Chondrocyte (in vitro differentiated cells): Measurements from ENCODE around the gene TF. TPM values are rescaled to one million over a fixed set of nuclear protein-coding genes. Genes with fewer than 3 reads are reported as not detected.

Experiments used
- DNase-seq: peaks from one replicate; pipeline ENCODE4 v3.0.0; 2021; ENCODE audit warnings: mixed read lengths, low spot score
- H3K27ac Mint-ChIP-seq: one replicate; pipeline ENCODE4 v1.8.0; 2021; ENCODE audit warnings: mild to moderate bottlenecking, moderate library complexity, mixed read lengths; ENCODE audit not compliant: unreplicated experiment
- H3K27me3 Mint-ChIP-seq: 2 replicates; pipeline ENCODE4 v1.8.0; 2021; ENCODE audit warnings: low read depth, mixed read lengths
- H3K36me3 Mint-ChIP-seq: 2 replicates; pipeline ENCODE4 v1.8.0; 2021; ENCODE audit warnings: low read depth, mixed read lengths
- H3K4me1 Mint-ChIP-seq: 2 replicates; pipeline ENCODE4 v1.8.0; 2021; ENCODE audit warnings: low read depth, mild to moderate bottlenecking, mixed read lengths
- H3K4me3 Mint-ChIP-seq: one replicate; pipeline ENCODE4 v1.8.0; 2021; ENCODE audit warnings: mild to moderate bottlenecking, moderate library complexity, mixed read lengths; ENCODE audit not compliant: unreplicated experiment
- H3K9me3 Mint-ChIP-seq: 2 replicates; pipeline ENCODE4 v1.8.0; 2021; ENCODE audit warnings: low read depth, mixed read lengths
- CTCF ChIP-seq: fragments of 200-600 bp; sonication (generic); IDR thresholded peaks from 2 replicates; pipeline ENCODE4 v1.5.0; 2021; ENCODE audit warnings: antibody characterized with exemption, mild to moderate bottlenecking, moderate library complexity
- total RNA-seq: library from RNA; stranded (reverse); gene quantifications from 3 replicates; pipeline ENCODE4 v1.2.1, GENCODE V29; 2021

The TF gene
- total RNA-seq, 1 donor from 2014 or later, result 1.2 TPM

- Mint-ChIP-seq H3K36me3 (peaks cover 9% of the 10 kb centered on the region), H3K4me1 (peaks cover 25% of the 10 kb centered on the region), H3K27ac (no peak overlapping the region)
Observed at GRCh38 chr3:133804896-133805295, 58.7 kb downstream of the TF start.

DNA sequence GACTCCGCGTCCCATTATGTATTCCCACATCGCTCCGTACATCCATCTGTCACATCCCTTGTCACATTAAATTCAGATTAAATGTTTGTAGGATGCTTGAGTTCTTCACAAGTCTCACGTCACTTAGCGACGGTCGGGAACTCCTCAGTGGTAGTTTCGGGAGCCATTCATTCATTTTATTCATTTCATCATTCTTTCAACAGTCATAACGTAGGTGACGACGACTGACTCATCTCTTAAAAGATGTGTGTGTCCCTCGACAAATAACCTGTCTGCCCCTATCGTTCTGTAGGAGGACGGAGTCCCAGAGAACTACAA lies 59.1 kb downstream of the TF start:
- Mint-ChIP-seq H3K4me1 (peaks cover 25% of the 10 kb centered on the region), H3K27ac (peak overlapping the region; percentile 92), H3K36me3 (peaks cover 11% of the 10 kb centered on the region), H3K9me3 (no peaks in the 10 kb centered on the region), H3K4me3 (peak overlapping the region; percentile 86), H3K27me3 (peaks cover 15% of the 10 kb centered on the region)
- no peak for DNase-seq
- TF ChIP-seq CTCF, result peak; percentile 2

More at GRCh38 chr3:133804896-133805295, 58.7 kb downstream of the TF start:
- no peak for TF ChIP-seq CTCF
- Mint-ChIP-seq H3K4me3 (peak overlapping the region; percentile 86), H3K27me3 (peaks cover 19% of the 10 kb centered on the region), H3K9me3 (no peaks in the 10 kb centered on the region)
- no peak for DNase-seq

GRCh38 chr3:133805702-133806475 lies 59.7 kb downstream of the TF start, which contains the start of gene SRPRB:
Gene SRPRB, plus strand, starts transcription at chr3:133805815. Its CDS starts 34 bp downstream, at chr3:133805849.
- peak within 1 kb of the TSS; percentile 86 for H3K4me3 Mint-ChIP-seq
- H3K4me1 Mint-ChIP-seq, result peaks cover 25% of the 10 kb centered on the region
- H3K27me3 Mint-ChIP-seq, result peaks cover 13% of the 10 kb centered on the region
- H3K9me3 Mint-ChIP-seq, result no peaks in the 10 kb centered on the region
- DNase-seq, result peak; percentile 98
- no peak for TF ChIP-seq CTCF
- peaks cover 11% of the 10 kb centered on the region for H3K36me3 Mint-ChIP-seq
- H3K27ac Mint-ChIP-seq, result peak within 1 kb of the TSS; percentile 92

DNA sequence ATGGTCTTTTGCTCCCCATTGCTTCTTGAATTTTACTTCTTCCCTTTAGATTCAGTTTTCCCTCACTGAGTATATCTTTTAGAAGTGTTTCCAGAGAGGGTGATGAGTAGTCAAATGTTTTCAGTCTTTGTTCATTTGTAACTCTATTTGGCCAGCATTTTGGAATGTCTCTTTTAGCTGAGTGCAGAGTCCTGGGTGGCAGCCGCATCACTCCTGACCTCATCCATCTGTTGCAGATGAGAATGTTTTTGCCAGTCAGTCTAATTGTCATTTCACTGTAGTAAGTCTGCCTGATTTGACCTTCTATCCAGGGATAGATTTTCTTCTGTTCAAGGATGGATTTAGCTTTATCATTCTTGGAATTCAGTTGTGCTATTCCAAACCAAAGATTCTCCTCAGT lies 66.7 kb downstream of the TF start:
- H3K36me3 Mint-ChIP-seq, result peaks cover 29% of the 10 kb centered on the region
- no peak for DNase-seq

GRCh38 chr3:133815386-133815785 lies 69.2 kb downstream of the TF start:
- Mint-ChIP-seq H3K9me3 (no peaks in the 10 kb centered on the region), H3K27me3 (no peaks in the 10 kb centered on the region), H3K4me1 (no peaks in the 10 kb centered on the region), H3K27ac (no peak overlapping the region), H3K4me3 (no peak overlapping the region), H3K36me3 (peaks cover 25% of the 10 kb centered on the region)
- TF ChIP-seq CTCF, result no peak
- no peak for DNase-seq

More for the DNA sequence above, 66.7 kb downstream of the TF start:
- Mint-ChIP-seq H3K4me3 (no peak overlapping the region), H3K9me3 (no peaks in the 10 kb centered on the region), H3K4me1 (peaks cover 4% of the 10 kb centered on the region), H3K27ac (no peak overlapping the region), H3K27me3 (no peaks in the 10 kb centered on the region)
- no peak for TF ChIP-seq CTCF
